K562 (cell line): ENCODE results near the gene BCL2L13. TPM values are rescaled to one million over a fixed set of nuclear protein-coding genes. Genes with fewer than 3 reads are reported as not detected.

Source experiments
- ATAC-seq: fragments of 200-7000 bp; cut with Tn5 transposase; 3 replicates; pipeline ENCODE4 v1.9.1; 2020; ENCODE audit warnings: moderate library complexity
- BruUV-seq: library from RNA; stranded (reverse); fragments of 400-500 nt; replicated peaks from 2 replicates; lab custom pipeline; 2021; lab: Mats Ljungman, UMichigan
- CTCF ChIA-PET: fragments of 300-600 bp; formaldehyde crosslinking; extraction: SDS; loops from one replicate; lab custom pipeline; 2021; ENCODE audit warnings: low intra/inter-chr PET ratio; lab: Yijun Ruan, JAX
- POLR2A ChIA-PET: fragments of 300-600, 350-650 bp; sonication (Branson Sonifier 250); formaldehyde crosslinking; extraction: SDS; loops from one replicate; lab custom pipeline; 2021; ENCODE audit warnings: antibody characterized with exemption, inconsistent platforms; lab: Yijun Ruan, JAX
- DNase-seq, 4 experiments: peaks; one replicate each; pipeline versions ENCODE4 v3.0.0 to v3.0.0-alpha.2; 2011 to 2018; ENCODE audit warnings: low spot score in 3 of 4, mixed read lengths in 3 of 4; ENCODE audit errors: extremely low read depth in 1 of 4
- FAIRE-seq: peaks from 2 replicates; lab custom pipeline; 2011; peaks lifted over from hg19 to GRCh38; lab: Jason Lieb, UNC
- H2AFZ ChIP-seq: 2 replicates; pipeline ENCODE4 v1.6.0; 2011; ENCODE audit warnings: low read depth, low read length, control low read depth, inconsistent platforms
- H3K27ac ChIP-seq: fragments of 200-600 bp; 3 replicates; pipeline ENCODE4 v1.8.0; 2011; ENCODE audit warnings: low read depth, mild to moderate bottlenecking, control low read depth, inconsistent platforms, low read length, moderate library complexity, mixed read lengths; ENCODE audit errors: extremely low read depth
- H3K27me3 ChIP-seq, 2 experiments: fragments of 300-600 bp in 1 of 2; 2 replicates in 1 of 2; 3 replicates in 1 of 2; pipeline versions ENCODE4 v1.6.0 to v1.8.0; 2011; ENCODE audit warnings: inconsistent platforms in 2 of 2, low read length in 2 of 2, mild to moderate bottlenecking in 1 of 2, mixed read lengths in 1 of 2, moderate library complexity in 1 of 2; ENCODE audit not compliant: control insufficient read depth in 2 of 2, insufficient read depth in 2 of 2
- H3K36me3 ChIP-seq: fragments of 300-600 bp; 3 replicates; pipeline ENCODE4 v1.8.0; 2011; ENCODE audit warnings: mild to moderate bottlenecking, low read length, inconsistent platforms; ENCODE audit not compliant: control insufficient read depth, insufficient read depth
- H3K4me1 ChIP-seq, 2 experiments: fragments of 200-600 bp in 1 of 2; replicated peaks in 1 of 2; 2 replicates in 1 of 2; 3 replicates in 1 of 2; pipeline versions ENCODE4 v1.5.1 to v1.8.0; 2011; ENCODE audit warnings: inconsistent platforms in 2 of 2, low read length in 2 of 2, mild to moderate bottlenecking in 1 of 2, mixed read lengths in 1 of 2, moderate library complexity in 1 of 2; ENCODE audit not compliant: control insufficient read depth in 2 of 2, insufficient read depth in 2 of 2
- H3K4me2 ChIP-seq: 2 replicates; pipeline ENCODE4 v1.6.1; 2011; ENCODE audit warnings: low read length, control low read depth, inconsistent platforms, mixed read lengths; ENCODE audit not compliant: insufficient read depth
- H3K4me3 ChIP-seq: fragments of 200-600 bp; sonication (generic), shearing (Covaris generic); 2 replicates; pipeline ENCODE4 v1.5.1; 2016; ENCODE audit warnings: control low read depth, inconsistent platforms
- H3K79me2 ChIP-seq: fragments of 200-600 bp; 3 replicates; pipeline ENCODE4 v1.8.0; 2011; ENCODE audit warnings: low read length, inconsistent platforms; ENCODE audit not compliant: control insufficient read depth, insufficient read depth
- H3K9ac ChIP-seq, 2 experiments: 2 replicates each; pipeline versions ENCODE4 v1.6.0 to v1.6.1; 2011; ENCODE audit warnings: low read depth in 2 of 2, low read length in 2 of 2, control low read depth in 1 of 2, inconsistent platforms in 1 of 2, mild to moderate bottlenecking in 1 of 2, mixed read lengths in 1 of 2; ENCODE audit not compliant: insufficient read depth in 1 of 2
- H3K9me1 ChIP-seq: one replicate; pipeline ENCODE4 v1.6.0; 2011; ENCODE audit warnings: inconsistent platforms, mild to moderate bottlenecking, low read length, moderate library complexity; ENCODE audit not compliant: control insufficient read depth, insufficient read depth
- H3K9me3 ChIP-seq: replicated peaks from 2 replicates; pipeline ENCODE4 v1.5.1; 2011; ENCODE audit warnings: low read depth, low read length, inconsistent platforms; ENCODE audit not compliant: control insufficient read depth, insufficient read depth
- H4K20me1 ChIP-seq: replicated peaks from 2 replicates; pipeline ENCODE4 v1.6.1; 2011; ENCODE audit warnings: low read length, inconsistent platforms, mixed read lengths; ENCODE audit not compliant: control insufficient read depth, insufficient read depth
- ZFP1 ChIP-seq: fragments of 450-650 bp; formaldehyde crosslinking; IDR thresholded peaks from 2 replicates; pipeline ENCODE4 v1.4.0; 2020; ENCODE audit warnings: mild to moderate bottlenecking, mixed read lengths
- WGBS: fragments of 100-300 bp; shearing (Covaris generic); methylation state at CpG from one replicate; pipeline ENCODE4 v1.1.6; 2016; ENCODE audit warnings: low coverage, mixed read lengths; ENCODE audit not compliant: insufficient coverage; ENCODE audit errors: missing lambda C conversion rate; 5-methylcytosine and 5-hydroxymethylcytosine counted together
- in situ Hi-C: fragments of 300-500 bp; cut with MboI; formaldehyde crosslinking; loops from 4 replicates; pipeline ENCODE4 v1.15.0; 2018; ENCODE audit warnings: inconsistent platforms, mixed read lengths
- intact Hi-C: fragments of 100-400 bp; cut with micrococcal nuclease; formaldehyde crosslinking; loops from 2 replicates; pipeline ENCODE4 v1.14.2; 2022
- polyA plus RNA-seq, 8 experiments: library from polyadenylated mRNA; depleted of rRNA in 4 of 8; stranded (reverse) in 5 of 8; unstranded in 3 of 8; fragments of >200 nt; fragmentation: Nextera tagmentation in 2 of 8; fragmentation: Illumina TruSeq in 1 of 8; extraction: Ambion mirVana in 2 of 8; extraction: Trizol in 1 of 8; gene quantifications; 2 replicates each; pipeline versions ENCODE4 v1.2.1 to v1.2.3, GENCODE V29; 2011 to 2014; ENCODE audit warnings: inconsistent platforms in 1 of 8, missing spikeins in 1 of 8
- total RNA-seq, 7 experiments: library from RNA; depleted of rRNA in 6 of 7; stranded (reverse); fragments of >200 nt in 6 of 7; fragmentation: Illumina TruSeq in 2 of 7; extraction: Trizol in 2 of 7; gene quantifications; 2 replicates each; pipeline versions ENCODE4 v1.2.1 to v1.2.3, GENCODE V29; 2011 to 2021; ENCODE audit warnings: low replicate concordance in 1 of 7
- TF ChIP-seq, protein P1 (sequence below): fragments of 200-800 bp; sonication (Bioruptor generic); IDR thresholded peaks from 2 replicates; pipeline ENCODE4 v1.6.1; 2017; ENCODE audit warnings: missing genetic modification characterization, missing compliant biosample characterization
- TF ChIP-seq, protein P2 (sequence below): sonication (generic); formaldehyde crosslinking; IDR thresholded peaks from 2 replicates; pipeline ENCODE4 v1.8.0; 2023; ENCODE audit warnings: mild to moderate bottlenecking, missing genetic modification reagents

Gene BCL2L13
- total and polyA plus RNA-seq, 9 of the 15 experiments (the other 6 are each of a cell fraction or from before 2014, with no cell fraction given): 41.5 to 63.4 (median 56.5) TPM

DNA sequence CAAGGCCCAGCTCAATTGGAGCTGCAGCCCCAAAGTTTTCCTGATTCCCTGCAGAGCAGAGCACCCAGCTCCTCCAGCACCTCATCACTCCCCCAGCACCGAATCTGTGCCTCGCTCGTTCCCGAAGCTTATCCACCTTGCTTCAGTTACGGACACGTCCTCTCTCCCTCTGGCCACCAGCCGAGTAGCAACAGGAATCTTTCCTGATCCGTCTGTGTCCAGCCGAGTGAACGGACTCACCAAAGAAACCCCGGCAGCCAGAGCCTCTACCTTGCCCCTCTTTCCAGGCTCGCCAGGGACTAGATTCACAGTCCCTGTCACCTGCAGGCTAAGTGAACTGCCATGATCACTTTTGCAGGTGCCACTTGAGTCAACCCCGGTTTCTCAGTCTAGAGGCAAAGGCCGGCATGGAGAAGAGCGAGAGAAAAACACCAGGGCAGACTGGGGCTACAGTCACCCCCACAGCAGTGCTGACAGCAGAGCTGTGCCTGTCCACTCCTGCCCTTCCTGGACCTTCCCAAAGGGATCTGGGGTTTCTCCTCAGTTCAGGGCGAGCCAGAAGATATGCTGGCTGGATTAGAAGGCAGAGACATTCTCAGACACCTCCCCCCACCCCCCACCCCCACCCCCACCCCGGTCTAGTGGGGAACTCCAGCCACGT, 103.4 kb downstream of the BCL2L13 start:
- Histone ChIP-seq H3K4me3 (no peak overlapping the region), H3K9me1 (peaks cover 9% of the 10 kb centered on the region), H3K27me3 (no peaks in the 10 kb centered on the region), H3K4me2 (no peak overlapping the region), H4K20me1 (peaks cover 8% of the 10 kb centered on the region; the same call in 1 of the 2 replicates), H3K4me1 (peaks cover 0 to 17% of the 10 kb centered on the region in 2 experiments; a peak in 2 of 5 replicates), H3K9me3 (no peaks in the 10 kb centered on the region), H3K36me3 (peaks cover 45% of the 10 kb centered on the region; the same call in 2 of the 3 replicates), H3K79me2 (peaks cover under 1% of the 10 kb centered on the region; the same call in 1 of the 3 replicates), H3K27ac (no peak overlapping the region), H3K9ac (peak overlapping the region in 1 of 2 experiments; percentile 76; a peak in 2 of 4 replicates), H2AFZ (no peak overlapping the region)
- in situ Hi-C loops: loop anchor here (5.0 kb wide), 1 partner anchor 325 kb away; no protein-coding TSS in a partner anchor
- BruUV-seq: no TSS peak
- intact Hi-C loops: loop anchor here (1.0 to 10.0 kb wide), 5 partner anchors 44 to 334 kb away; no protein-coding TSS in a partner anchor
- ATAC-seq (peak; percentile 59), FAIRE-seq (no peak), DNase-seq (no peak)
- ChIA-PET POLR2A (interaction anchor here (0.6 to 1.4 kb wide), 4 partner anchors 19 to 77 kb away, joined by 3 to 6 read pairs (median 4); no protein-coding TSS in a partner anchor), CTCF (interaction anchor here (1.3 to 3.0 kb wide), 2 partner anchors 44 to 334 kb away, joined by 8 to 23 read pairs; no protein-coding TSS in a partner anchor)
- 49% methylated on average over 18 of the region's 18 CpGs for WGBS
- TF ChIP-seq, protein P1, sequence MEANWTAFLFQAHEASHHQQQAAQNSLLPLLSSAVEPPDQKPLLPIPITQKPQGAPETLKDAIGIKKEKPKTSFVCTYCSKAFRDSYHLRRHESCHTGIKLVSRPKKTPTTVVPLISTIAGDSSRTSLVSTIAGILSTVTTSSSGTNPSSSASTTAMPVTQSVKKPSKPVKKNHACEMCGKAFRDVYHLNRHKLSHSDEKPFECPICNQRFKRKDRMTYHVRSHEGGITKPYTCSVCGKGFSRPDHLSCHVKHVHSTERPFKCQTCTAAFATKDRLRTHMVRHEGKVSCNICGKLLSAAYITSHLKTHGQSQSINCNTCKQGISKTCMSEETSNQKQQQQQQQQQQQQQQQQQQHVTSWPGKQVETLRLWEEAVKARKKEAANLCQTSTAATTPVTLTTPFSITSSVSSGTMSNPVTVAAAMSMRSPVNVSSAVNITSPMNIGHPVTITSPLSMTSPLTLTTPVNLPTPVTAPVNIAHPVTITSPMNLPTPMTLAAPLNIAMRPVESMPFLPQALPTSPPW (CRISPR knock-in tag): peak; percentile 25; the same call in 1 of the 2 replicates
- no peak for TF ChIP-seq ZFP1
- TF ChIP-seq, protein P2, sequence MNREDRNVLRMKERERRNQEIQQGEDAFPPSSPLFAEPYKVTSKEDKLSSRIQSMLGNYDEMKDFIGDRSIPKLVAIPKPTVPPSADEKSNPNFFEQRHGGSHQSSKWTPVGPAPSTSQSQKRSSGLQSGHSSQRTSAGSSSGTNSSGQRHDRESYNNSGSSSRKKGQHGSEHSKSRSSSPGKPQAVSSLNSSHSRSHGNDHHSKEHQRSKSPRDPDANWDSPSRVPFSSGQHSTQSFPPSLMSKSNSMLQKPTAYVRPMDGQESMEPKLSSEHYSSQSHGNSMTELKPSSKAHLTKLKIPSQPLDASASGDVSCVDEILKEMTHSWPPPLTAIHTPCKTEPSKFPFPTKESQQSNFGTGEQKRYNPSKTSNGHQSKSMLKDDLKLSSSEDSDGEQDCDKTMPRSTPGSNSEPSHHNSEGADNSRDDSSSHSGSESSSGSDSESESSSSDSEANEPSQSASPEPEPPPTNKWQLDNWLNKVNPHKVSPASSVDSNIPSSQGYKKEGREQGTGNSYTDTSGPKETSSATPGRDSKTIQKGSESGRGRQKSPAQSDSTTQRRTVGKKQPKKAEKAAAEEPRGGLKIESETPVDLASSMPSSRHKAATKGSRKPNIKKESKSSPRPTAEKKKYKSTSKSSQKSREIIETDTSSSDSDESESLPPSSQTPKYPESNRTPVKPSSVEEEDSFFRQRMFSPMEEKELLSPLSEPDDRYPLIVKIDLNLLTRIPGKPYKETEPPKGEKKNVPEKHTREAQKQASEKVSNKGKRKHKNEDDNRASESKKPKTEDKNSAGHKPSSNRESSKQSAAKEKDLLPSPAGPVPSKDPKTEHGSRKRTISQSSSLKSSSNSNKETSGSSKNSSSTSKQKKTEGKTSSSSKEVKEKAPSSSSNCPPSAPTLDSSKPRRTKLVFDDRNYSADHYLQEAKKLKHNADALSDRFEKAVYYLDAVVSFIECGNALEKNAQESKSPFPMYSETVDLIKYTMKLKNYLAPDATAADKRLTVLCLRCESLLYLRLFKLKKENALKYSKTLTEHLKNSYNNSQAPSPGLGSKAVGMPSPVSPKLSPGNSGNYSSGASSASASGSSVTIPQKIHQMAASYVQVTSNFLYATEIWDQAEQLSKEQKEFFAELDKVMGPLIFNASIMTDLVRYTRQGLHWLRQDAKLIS: no peak
